GM12891 (cell line): ENCODE results near the gene FARS2.

ENCODE experiments used
- PAX5 ChIP-seq: IDR thresholded peaks from 2 replicates; pipeline ENCODE4 v1.6.1; 2011; ENCODE audit warnings: low read length, moderate library complexity, mild to moderate bottlenecking; ENCODE audit not compliant: insufficient read depth, severe bottlenecking
- POLR2A ChIP-seq: IDR thresholded peaks from 2 replicates; pipeline ENCODE4 v1.6.1; 2011; ENCODE audit warnings: low read depth, low read length, control low read depth
- POLR2AphosphoS5 ChIP-seq: IDR thresholded peaks from 2 replicates; pipeline ENCODE4 v1.6.1; 2011; ENCODE audit warnings: low read depth, low read length, control low read depth

- TF ChIP-seq POLR2A (no peak), POLR2AphosphoS5 (no peak), PAX5 (no peak)
Observed at GRCh38 chr6:5357486-5357885, 96.2 kb downstream of the FARS2 start.
